Activated CD8-positive, alpha-beta memory T cell treated with anti-CD3 and anti-CD28 coated beads for 36 hours (primary cell): ENCODE measurements around the gene LRRC8A. TPM values are rescaled to one million over a fixed set of nuclear protein-coding genes. Genes with fewer than 3 reads are reported as not detected.
"Not testable (repeated sequence)": the region's sequence is repeated elsewhere in the genome, so short reads cannot be mapped to it uniquely, and the experiment has no call there.

Experiments used
- CTCF ChIA-PET: fragments of 350-600 bp; sonication (Branson Sonifier 250); formaldehyde crosslinking; loops from one replicate; lab custom pipeline; 2021; ENCODE audit warnings: antibody characterized with exemption; lab: Charles Lee
- POLR2A ChIA-PET: fragments of 350-600 bp; sonication (Branson Sonifier 250); formaldehyde crosslinking; loops from one replicate; lab custom pipeline; 2021; ENCODE audit warnings: antibody characterized with exemption; lab: Charles Lee
- total RNA-seq, 2 experiments: library from RNA; stranded (reverse); gene quantifications; one replicate each; pipeline ENCODE4 v1.2.3, GENCODE V29; 2021

The LRRC8A gene
- total RNA-seq, result 10 to 100 TPM; 22.7 to 24.7 TPM

GRCh38 chr9:128881884-128882676, at the start of gene LRRC8A, which contains the start of gene KYAT1:
Gene LRRC8A, plus strand, starts transcription at chr9:128882133. Its CDS starts 25,032 bp downstream, at chr9:128907165.
Gene KYAT1, minus strand, starts transcription at chr9:128881950. Its CDS starts 36,545 bp downstream, at chr9:128845405.
- CTCF ChIA-PET, result interaction anchor here (1.1 to 1.7 kb wide), 3 partner anchors 23 to 111 kb away, joined by 3 to 4 read pairs (median 3); partner anchors contain the start of gene ZER1
- POLR2A ChIA-PET, result interaction anchor here (0.8 to 1.0 kb wide), 2 partner anchors 9 to 198 kb away, joined by 3 read pairs; no protein-coding TSS in a partner anchor

GRCh38 chr9:128833696-128834095, 48.2 kb upstream of the LRRC8A start:
- ChIA-PET CTCF (no interaction called here), POLR2A (no interaction called here)

DNA sequence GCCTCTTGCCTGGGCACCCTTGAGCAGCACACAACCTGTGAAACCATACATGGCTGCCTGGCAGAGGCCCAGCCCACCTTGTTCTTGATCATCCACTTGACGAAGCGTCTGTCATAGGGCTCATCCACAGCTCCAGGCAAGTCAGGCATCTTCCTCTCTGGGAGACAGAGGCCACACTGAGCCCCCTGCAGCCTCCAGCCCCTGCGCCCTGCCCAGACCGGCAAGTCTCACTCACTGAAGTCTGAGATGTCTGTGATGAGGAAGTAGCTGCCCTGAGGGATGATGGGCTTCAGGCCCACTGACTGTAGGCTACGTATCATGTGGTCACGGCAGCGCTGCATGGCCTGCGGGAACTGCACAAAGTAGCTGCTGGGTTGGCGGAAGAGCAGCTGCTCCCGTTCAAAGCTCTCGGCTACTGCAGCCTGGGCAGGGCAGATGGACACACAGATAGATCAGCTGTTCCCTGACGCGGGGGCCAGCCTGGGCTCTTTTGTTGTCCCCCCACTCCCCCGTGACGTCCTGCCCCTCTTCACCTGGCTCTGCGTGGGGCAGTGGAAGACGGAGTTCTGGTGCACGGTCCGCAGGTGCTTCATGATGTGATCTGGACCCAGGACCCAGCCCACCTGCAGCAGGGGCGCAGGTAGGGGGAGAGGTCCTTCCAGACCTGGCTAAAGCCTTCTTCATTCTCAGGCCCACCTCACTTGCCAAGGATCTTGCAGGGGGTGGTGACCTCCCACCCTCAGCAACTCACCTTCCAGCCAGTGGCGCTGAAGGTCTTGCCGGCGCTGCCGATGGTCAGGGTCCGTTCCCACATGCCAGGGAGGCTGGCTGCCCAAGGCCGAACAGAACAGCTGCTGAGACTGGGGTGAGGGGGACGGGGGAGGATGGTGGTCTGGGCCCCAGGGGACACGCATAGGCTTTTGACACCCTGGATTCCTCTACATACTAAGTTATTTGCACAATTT, 46.4 kb upstream of the LRRC8A start:
- ChIA-PET POLR2A (interaction anchor here (0.7 kb wide), 1 partner anchor 10 kb away, joined by 8 read pairs; no protein-coding TSS in a partner anchor), CTCF (no interaction called here)

DNA sequence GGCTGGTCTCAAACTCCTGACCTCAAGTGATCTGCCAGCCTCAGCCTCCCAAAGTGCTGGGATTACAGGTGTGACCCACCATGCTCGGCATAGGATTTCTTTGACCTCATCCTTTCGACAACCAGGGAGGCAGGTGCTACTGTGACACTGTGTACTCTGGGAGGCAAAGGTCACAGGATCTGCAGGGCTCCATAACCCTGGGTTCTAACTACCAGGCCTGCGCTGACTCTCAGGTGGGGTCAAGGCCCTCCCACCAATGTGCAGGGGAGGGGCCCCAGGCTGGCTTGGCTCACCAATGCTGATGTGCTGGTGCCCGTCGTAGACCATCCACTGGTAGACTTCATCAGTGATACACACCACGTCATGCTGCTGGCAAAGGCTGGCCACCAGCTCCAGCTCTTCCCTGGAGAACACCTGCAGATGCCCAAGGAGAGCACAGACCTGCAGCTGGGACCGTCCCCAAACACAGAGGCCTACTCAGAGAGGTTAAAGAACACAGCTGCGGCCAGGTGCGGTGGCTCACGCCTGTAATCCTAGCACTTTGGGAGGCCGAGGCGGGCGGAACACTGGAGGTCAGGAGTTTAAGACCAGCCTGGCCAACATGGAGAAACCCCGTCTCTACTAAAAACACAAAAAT, 45.3 kb upstream of the LRRC8A start:
- ChIA-PET CTCF (no interaction called here), POLR2A (no interaction called here)

GRCh38 chr9:128838338-128838737, 43.6 kb upstream of the LRRC8A start:
- POLR2A ChIA-PET, result no interaction called here
- CTCF ChIA-PET, result interaction anchor here (0.6 to 1.8 kb wide), 2 partner anchors 20 to 146 kb away, joined by 5 to 6 read pairs; partner anchors contain the start of gene ENDOG

DNA sequence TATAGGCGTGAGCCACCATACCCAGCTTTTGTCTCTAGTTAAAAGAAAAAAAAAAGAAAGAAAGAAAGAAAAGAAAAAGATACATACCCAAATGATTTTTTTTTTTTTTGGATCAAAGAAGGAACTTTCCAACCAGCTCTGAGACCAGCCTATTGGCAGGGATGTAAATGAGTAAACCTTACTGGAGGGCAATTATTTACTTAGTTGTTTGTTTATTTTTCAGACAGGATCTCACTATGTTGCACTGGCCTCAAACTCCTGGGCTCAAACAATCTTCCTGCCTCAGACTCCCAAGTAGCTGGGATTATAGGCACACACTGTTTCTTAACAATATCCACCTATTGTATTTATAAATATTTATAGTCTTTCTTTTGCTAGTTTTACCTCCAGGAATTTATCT, 41.4 kb upstream of the LRRC8A start:
- ChIA-PET CTCF (interaction anchor here (0.8 kb wide), 1 partner anchor 23 kb away, joined by 4 read pairs; the partner anchor contains the start of gene ENDOG), POLR2A (no interaction called here)

DNA sequence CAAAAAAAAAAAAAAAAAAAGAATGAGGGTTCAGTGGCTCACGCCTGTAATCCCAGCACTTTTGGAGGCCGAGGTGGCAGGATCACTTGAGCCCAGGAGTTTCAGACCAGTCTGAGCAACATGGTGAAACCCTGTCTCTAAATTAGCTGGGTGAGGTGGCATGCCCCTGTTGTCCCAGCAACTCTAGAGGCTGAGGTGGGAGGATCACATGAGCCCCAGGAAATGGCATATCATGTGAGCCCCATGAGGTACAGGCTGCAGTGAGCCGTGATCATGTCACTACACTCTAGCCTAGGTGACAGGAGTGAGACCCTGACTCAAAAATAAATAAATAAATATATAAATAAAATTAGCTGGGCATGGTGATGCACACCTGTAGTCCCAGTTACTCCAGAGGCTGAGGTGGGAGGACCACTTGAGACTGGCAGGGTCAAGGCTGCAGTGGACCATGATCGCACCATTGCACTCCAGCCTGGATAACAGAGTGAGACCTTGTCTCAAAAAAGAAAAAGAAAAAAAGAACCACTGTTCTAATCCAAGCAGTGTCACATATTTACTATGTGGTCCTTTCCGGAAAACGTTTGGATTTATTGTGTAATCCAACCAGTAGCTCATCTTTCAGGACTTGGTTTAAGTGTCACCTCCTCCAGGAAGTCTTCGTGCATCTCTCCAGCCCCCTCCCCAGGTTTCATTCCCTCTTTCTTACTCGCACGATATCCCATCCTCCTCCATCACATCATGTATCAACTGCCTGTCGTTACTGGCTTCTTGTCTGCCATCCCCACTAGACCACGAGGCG, 40.0 kb upstream of the LRRC8A start:
- CTCF ChIA-PET, result interaction anchor here (0.7 kb wide), 2 partner anchors 89 to 859 kb away, joined by 3 to 4 read pairs; no protein-coding TSS in a partner anchor
- POLR2A ChIA-PET, result interaction anchor here (0.9 kb wide), 1 partner anchor 12 kb away, joined by 3 read pairs; the partner anchor contains the start of gene SPOUT1

DNA sequence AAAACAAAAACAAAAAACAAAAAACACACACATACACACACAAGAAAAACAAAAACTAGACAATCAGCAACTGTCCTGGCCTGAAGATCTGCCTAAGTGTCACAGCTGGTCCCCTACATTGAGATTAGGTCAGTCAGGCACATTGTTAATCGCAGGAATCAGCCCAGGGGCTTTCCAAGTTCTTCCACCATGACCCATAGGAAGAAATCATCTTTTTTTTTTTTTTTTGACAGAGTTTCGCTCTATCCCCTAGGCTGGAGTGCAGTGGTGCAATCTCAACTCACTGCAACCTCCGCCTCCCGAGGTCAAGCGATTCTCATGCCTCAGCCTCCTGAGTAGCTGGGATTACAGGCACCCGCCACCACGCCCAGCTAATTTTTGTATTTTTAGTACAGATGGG, 38.8 kb upstream of the LRRC8A start:
- CTCF ChIA-PET, result interaction anchor here (0.7 kb wide), 1 partner anchor 1375 kb away, joined by 4 read pairs; no protein-coding TSS in a partner anchor
- POLR2A ChIA-PET, result not testable (repeated sequence)

- ChIA-PET POLR2A (no interaction called here), CTCF (no interaction called here)
Measured at GRCh38 chr9:128845186-128845931, 36.6 kb upstream of the LRRC8A start.

DNA sequence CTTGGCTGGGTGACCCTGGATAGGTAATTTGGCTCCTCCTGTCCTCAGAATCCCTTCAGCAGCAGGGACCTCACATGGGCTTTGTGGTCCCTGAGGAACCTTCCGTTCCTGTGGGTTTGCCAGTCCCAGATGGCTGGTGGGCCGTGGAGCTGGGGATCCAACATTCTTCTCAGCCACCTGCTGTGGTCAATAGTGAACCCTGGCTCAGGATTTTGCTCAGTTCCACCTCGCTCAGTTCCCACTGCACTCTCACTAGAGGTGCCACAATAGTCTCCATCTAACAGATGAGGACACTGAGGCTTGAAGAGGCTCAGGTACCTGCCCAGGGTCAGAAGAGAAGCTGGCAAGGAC, 35.3 kb upstream of the LRRC8A start:
- CTCF ChIA-PET, result no interaction called here
- POLR2A ChIA-PET, result no interaction called here

GRCh38 chr9:128847803-128848202, 34.1 kb upstream of the LRRC8A start:
- POLR2A ChIA-PET, result no interaction called here
- CTCF ChIA-PET, result no interaction called here

DNA sequence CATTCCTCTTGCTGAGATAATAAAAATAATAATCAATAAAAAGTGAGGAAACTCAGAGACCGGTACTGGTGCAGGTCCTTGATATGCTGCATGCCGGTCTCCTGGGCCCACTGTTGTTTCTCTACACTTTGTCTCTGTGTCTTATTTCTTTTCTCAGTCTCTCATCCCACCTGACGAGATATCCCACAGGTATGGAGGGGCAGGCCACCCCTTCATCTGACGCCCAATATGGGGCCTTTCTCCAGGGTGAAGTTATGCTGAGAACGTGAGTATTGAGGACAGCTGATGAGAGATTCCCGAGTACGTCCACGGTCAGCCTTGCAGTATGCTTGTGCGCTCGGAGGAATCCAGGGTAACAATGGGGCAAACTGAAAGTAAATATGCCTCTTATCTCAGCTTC, 30.9 kb upstream of the LRRC8A start:
- POLR2A ChIA-PET, result not testable (repeated sequence)
- CTCF ChIA-PET, result interaction anchor here (1.8 kb wide), 1 partner anchor 77 kb away, joined by 6 read pairs; no protein-coding TSS in a partner anchor

DNA sequence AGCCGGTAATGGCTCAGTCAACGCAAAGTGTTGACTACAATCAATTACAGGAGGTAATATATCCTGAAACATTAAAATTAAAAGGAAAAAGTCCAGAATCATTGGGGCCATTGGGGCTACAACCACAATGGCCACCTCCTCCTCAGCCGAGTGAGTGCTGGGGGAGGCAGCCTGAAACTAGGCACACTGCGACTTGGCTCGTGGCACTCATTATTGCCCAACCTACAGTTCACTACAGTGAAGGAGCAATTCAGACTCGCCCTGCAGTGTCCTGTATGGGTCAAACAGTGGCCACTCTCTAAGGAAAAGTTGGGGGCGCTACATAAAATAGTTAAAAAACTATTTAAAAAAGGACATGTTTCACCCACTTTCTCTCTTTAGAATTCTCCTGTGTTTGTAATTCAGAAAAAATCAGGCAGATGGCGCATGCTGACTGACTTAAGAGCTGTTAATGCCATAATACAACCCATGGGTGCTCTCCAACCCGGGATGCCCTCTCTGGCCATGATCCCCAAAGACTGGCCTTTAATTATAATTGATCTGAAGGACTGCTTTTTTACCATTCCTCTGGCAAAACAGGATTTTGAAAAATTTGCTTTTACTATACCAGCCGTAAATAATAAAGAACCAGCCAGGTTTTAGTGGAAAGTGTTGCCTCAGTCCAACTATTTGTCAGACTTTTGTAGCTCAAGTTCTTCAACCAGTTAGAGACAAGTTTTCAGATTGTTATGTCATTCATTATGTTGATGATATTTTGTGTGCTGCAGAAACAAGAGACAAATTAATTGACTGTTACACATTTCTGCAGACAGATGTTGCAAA, 29.9 kb upstream of the LRRC8A start:
- CTCF ChIA-PET, result interaction anchor here (0.7 to 1.8 kb wide), 2 partner anchors 76 to 538 kb away, joined by 3 to 6 read pairs; no protein-coding TSS in a partner anchor
- POLR2A ChIA-PET, result not testable (repeated sequence)

DNA sequence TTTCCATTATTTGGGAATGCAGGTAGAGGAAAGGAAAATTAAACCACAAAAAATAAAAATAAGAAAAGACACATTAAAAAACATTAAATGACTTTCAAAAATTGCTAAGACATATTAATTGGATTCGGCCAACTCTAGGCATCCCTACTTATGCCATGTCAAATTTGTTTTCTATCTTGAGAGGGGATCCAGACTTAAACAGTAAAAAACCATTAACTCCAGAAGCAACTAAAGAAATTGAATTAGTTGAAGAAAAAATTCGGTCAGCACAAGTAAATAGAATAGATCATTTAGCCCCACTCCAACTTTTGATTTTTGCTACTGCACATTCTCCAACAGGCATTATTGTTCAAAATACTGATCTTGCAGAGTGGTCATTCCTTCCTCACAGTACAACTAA, 29.3 kb upstream of the LRRC8A start:
- POLR2A ChIA-PET, result not testable (repeated sequence)
- CTCF ChIA-PET, result interaction anchor here (0.6 to 1.8 kb wide), 2 partner anchors 75 to 163 kb away, joined by 5 to 6 read pairs; no protein-coding TSS in a partner anchor

GRCh38 chr9:128854454-128854853, 27.5 kb upstream of the LRRC8A start:
- POLR2A ChIA-PET, CTCF ChIA-PET: not testable (repeated sequence)

- POLR2A ChIA-PET, result not testable (repeated sequence)
- CTCF ChIA-PET, result interaction anchor here (0.7 kb wide), 1 partner anchor 420 kb away, joined by 4 read pairs; no protein-coding TSS in a partner anchor
Measured at GRCh38 chr9:128858476-128858875, 23.5 kb upstream of the LRRC8A start.
